HL-60 (cell line): ENCODE data around the gene KCNRG.

Experiments used
- POLR2AphosphoS5 ChIP-seq: IDR thresholded peaks from 2 replicates; pipeline ENCODE4 v1.6.1; 2012; ENCODE audit warnings: low read depth
- SPI1 ChIP-seq: IDR thresholded peaks from 2 replicates; pipeline ENCODE4 v1.6.1; 2012; ENCODE audit warnings: low read depth, mild to moderate bottlenecking, borderline replicate concordance
- TF ChIP-seq, protein P1 (sequence below): IDR thresholded peaks from one replicate; pipeline ENCODE4 v1.5.1; 2011; ENCODE audit warnings: low read length, control low read depth, inconsistent platforms; ENCODE audit not compliant: insufficient read depth
- TF ChIP-seq, protein P2 (sequence below): IDR thresholded peaks from 2 replicates; pipeline ENCODE4 v1.6.1; 2012; ENCODE audit warnings: low read depth; ENCODE audit not compliant: insufficient replicate concordance

DNA sequence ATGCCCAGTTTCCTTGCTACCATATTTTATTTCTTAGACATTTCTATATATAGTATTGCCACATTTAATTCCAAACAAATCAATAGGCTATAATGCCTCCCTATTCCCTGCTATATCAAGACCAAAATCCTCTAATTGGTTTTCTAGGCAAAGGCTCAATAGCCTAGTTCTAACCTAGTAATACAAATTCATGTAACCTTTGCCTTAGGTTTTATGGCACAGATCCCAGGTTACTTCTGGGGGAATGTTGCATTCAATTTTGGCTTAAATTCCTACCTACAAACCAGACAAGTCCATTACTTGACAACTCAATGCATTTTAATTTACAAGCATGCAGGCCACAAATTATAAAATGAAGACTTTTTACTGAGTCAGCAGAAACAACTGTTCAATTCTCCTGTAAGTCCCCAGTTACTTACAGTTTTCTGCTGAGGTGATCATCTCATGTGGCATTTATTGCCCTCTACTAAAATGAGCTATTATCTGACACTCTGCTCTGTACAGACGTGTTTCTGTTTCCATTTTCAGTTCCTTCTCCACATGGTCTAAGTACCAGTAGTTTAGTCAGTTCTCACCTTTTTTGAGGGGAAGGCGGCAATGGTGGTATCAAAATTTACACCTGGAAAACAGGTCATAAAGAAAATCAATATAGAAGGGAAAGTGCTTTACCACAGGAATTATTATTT lies 11.7 kb downstream of the KCNRG start:
- TF ChIP-seq SPI1 (no peak), POLR2AphosphoS5 (no peak)
- TF ChIP-seq, protein P1, sequence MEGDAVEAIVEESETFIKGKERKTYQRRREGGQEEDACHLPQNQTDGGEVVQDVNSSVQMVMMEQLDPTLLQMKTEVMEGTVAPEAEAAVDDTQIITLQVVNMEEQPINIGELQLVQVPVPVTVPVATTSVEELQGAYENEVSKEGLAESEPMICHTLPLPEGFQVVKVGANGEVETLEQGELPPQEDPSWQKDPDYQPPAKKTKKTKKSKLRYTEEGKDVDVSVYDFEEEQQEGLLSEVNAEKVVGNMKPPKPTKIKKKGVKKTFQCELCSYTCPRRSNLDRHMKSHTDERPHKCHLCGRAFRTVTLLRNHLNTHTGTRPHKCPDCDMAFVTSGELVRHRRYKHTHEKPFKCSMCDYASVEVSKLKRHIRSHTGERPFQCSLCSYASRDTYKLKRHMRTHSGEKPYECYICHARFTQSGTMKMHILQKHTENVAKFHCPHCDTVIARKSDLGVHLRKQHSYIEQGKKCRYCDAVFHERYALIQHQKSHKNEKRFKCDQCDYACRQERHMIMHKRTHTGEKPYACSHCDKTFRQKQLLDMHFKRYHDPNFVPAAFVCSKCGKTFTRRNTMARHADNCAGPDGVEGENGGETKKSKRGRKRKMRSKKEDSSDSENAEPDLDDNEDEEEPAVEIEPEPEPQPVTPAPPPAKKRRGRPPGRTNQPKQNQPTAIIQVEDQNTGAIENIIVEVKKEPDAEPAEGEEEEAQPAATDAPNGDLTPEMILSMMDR: no peak
- TF ChIP-seq, protein P2, sequence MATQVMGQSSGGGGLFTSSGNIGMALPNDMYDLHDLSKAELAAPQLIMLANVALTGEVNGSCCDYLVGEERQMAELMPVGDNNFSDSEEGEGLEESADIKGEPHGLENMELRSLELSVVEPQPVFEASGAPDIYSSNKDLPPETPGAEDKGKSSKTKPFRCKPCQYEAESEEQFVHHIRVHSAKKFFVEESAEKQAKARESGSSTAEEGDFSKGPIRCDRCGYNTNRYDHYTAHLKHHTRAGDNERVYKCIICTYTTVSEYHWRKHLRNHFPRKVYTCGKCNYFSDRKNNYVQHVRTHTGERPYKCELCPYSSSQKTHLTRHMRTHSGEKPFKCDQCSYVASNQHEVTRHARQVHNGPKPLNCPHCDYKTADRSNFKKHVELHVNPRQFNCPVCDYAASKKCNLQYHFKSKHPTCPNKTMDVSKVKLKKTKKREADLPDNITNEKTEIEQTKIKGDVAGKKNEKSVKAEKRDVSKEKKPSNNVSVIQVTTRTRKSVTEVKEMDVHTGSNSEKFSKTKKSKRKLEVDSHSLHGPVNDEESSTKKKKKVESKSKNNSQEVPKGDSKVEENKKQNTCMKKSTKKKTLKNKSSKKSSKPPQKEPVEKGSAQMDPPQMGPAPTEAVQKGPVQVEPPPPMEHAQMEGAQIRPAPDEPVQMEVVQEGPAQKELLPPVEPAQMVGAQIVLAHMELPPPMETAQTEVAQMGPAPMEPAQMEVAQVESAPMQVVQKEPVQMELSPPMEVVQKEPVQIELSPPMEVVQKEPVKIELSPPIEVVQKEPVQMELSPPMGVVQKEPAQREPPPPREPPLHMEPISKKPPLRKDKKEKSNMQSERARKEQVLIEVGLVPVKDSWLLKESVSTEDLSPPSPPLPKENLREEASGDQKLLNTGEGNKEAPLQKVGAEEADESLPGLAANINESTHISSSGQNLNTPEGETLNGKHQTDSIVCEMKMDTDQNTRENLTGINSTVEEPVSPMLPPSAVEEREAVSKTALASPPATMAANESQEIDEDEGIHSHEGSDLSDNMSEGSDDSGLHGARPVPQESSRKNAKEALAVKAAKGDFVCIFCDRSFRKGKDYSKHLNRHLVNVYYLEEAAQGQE: no peak
